Fibroblast of peridontal ligament (primary cell): Measurements from ENCODE around the gene PDK2.

ENCODE experiments used
- DNase-seq: peaks from one replicate; pipeline ENCODE4 v3.0.0-alpha.2; 2010; ENCODE audit errors: extremely low read depth

Gene PDK2

GRCh38 chr17:50149417-50150353 lies 54.5 kb downstream of the PDK2 start:
- no peak for DNase-seq

GRCh38 chr17:50150354-50151040 lies 55.3 kb downstream of the PDK2 start, which contains the start of gene PPP1R9B:
Gene PPP1R9B (minus strand): TSS chr17:50150677. CDS start chr17:50150513, 164 bp downstream.
- DNase-seq, result no peak

- peak; percentile 84 for DNase-seq
Observed at GRCh38 chr17:50151041-50151936, 56.1 kb downstream of the PDK2 start.

GRCh38 chr17:50151937-50152547 lies 56.9 kb downstream of the PDK2 start:
- peak; percentile 82 for DNase-seq

- no peak for DNase-seq
Observed at GRCh38 chr17:50152736-50153135, 57.6 kb downstream of the PDK2 start.

- peak; percentile 52 for DNase-seq
Observed at GRCh38 chr17:50153650-50154575, 58.8 kb downstream of the PDK2 start.

GRCh38 chr17:50154604-50155003 lies 59.5 kb downstream of the PDK2 start:
- DNase-seq, result no peak

- peak; percentile 84 for DNase-seq
Observed at GRCh38 chr17:50155115-50155819, 60.1 kb downstream of the PDK2 start.

- no peak for DNase-seq
Observed at GRCh38 chr17:50157891-50158290, 62.7 kb downstream of the PDK2 start.

GRCh38 chr17:50161023-50161910 lies 66.1 kb downstream of the PDK2 start:
- peak; percentile 85 for DNase-seq
